ENCODE data around the gene ITFG2. TPM values are rescaled to one million over a fixed set of nuclear protein-coding genes. Genes with fewer than 3 reads are reported as not detected.

ITFG2 gene
- total and polyA plus RNA-seq, 9 of the 15 experiments (the other 6 are each of a cell fraction or from before 2014, with no cell fraction given), result 15.0 to 22.8 (median 19.4) TPM

GRCh38 chr12:2812290-2813213 lies at the start of gene ITFG2 (continued):
- TF ChIP-seq REST (IDR thresholded peaks at IDR 0.05; ENCODE audit: borderline replicate concordance) (peak; percentile 30; the same call in 1 of the 2 replicates), REST (CRISPR knock-in tag; IDR thresholded peaks at IDR 0.05; ENCODE audit: low read depth) (no peak), MLLT1 (IDR thresholded peaks at IDR 0.05) (peak in 1 of 2 experiments; percentile 83; a peak in 1 of 4 replicates), CEBPB (tag; IDR thresholded peaks at IDR 0.05) (peak; percentile 54; the same call in 1 of the 2 replicates), ZBTB12 (CRISPR knock-in tag; IDR thresholded peaks at IDR 0.05) (peak; percentile 62), FOS (IDR thresholded peaks at IDR 0.05; ENCODE audit: extremely low read depth, insufficient read length) (peak; percentile 42)

Measured in K562 (cell line).